Parathyroid adenoma (tissue), 2 donors: ENCODE results near the gene ZNF277.
"Not testable (repeated sequence)": the region's sequence is repeated elsewhere in the genome, so short reads cannot be mapped to it uniquely, and the experiment has no call there.

Experiments used
- H2AFZ ChIP-seq: fragments of 300-600 bp; sonication (generic); one replicate; pipeline ENCODE4 v1.7.0; 2017; ENCODE audit warnings: antibody characterized with exemption, mild to moderate bottlenecking
- H3K27ac ChIP-seq: fragments of 300-600 bp; sonication (generic); one replicate; pipeline ENCODE4 v1.7.0; 2017
- H3K27me3 ChIP-seq: fragments of 300-600 bp; sonication (generic); one replicate; pipeline ENCODE4 v1.7.0; 2017; ENCODE audit warnings: low read length; ENCODE audit not compliant: control insufficient read depth, insufficient read depth
- H3K36me3 ChIP-seq: fragments of 300-600 bp; sonication (generic); one replicate; pipeline ENCODE4 v1.7.0; 2017; ENCODE audit warnings: low read length; ENCODE audit not compliant: control insufficient read depth, insufficient read depth
- H3K4me1 ChIP-seq: fragments of 300-600 bp; sonication (generic); one replicate; pipeline ENCODE4 v1.7.0; 2017; ENCODE audit warnings: control low read depth
- H3K4me2 ChIP-seq: fragments of 300-600 bp; sonication (generic); one replicate; pipeline ENCODE4 v1.7.0; 2017; ENCODE audit warnings: low read length
- H3K4me3 ChIP-seq: fragments of 300-600 bp; sonication (generic); one replicate; pipeline ENCODE4 v1.7.0; 2017; ENCODE audit warnings: low read depth, low read length
- H3K79me2 ChIP-seq: fragments of 300-600 bp; sonication (generic); one replicate; pipeline ENCODE4 v1.7.0; 2017; ENCODE audit warnings: control low read depth
- H3K9ac ChIP-seq: fragments of 300-600 bp; sonication (generic); one replicate; pipeline ENCODE4 v1.7.0; 2017; ENCODE audit warnings: mild to moderate bottlenecking
- H3K9me3 ChIP-seq: fragments of 300-600 bp; sonication (generic); one replicate; pipeline ENCODE4 v1.7.0; 2017; ENCODE audit warnings: low read length; ENCODE audit not compliant: control insufficient read depth
- CTCF ChIP-seq: fragments of 300-600 bp; sonication (generic); IDR thresholded peaks from one replicate; pipeline ENCODE4 v1.7.0; 2017; ENCODE audit warnings: antibody characterized with exemption, mild to moderate bottlenecking
- donor health status: primary hyperparathyroidism.

Gene ZNF277

GRCh38 chr7:112238330-112238729, 31.8 kb downstream of the ZNF277 start:
- no peak overlapping the region for H3K4me2 ChIP-seq

GRCh38 chr7:112238852-112239610, 32.5 kb downstream of the ZNF277 start:
- Histone ChIP-seq H3K9me3 (no peaks in the 10 kb centered on the region), H3K36me3 (no peaks in the 10 kb centered on the region), H3K27ac (no peak overlapping the region), H3K4me3 (no peak overlapping the region), H2AFZ (no peak overlapping the region), H3K4me2 (no peak overlapping the region), H3K79me2 (peaks cover 13% of the 10 kb centered on the region), H3K27me3 (no peaks in the 10 kb centered on the region), H3K4me1 (no peaks in the 10 kb centered on the region), H3K9ac (no peak overlapping the region)
- no peak for TF ChIP-seq CTCF

More at GRCh38 chr7:112238330-112238729, 31.8 kb downstream of the ZNF277 start:
- H3K9me3 ChIP-seq = no peaks in the 10 kb centered on the region
- no peak overlapping the region for H3K9ac ChIP-seq
- H2AFZ ChIP-seq = no peak overlapping the region
- no peak overlapping the region for H3K27ac ChIP-seq
- no peak for TF ChIP-seq CTCF
- H3K4me1 ChIP-seq = no peaks in the 10 kb centered on the region
- no peaks in the 10 kb centered on the region for H3K27me3 ChIP-seq
- no peaks in the 10 kb centered on the region for H3K36me3 ChIP-seq
- no peak overlapping the region for H3K4me3 ChIP-seq
- peaks cover 17% of the 10 kb centered on the region for H3K79me2 ChIP-seq

GRCh38 chr7:112248598-112248997, 42.1 kb downstream of the ZNF277 start:
- no peak for TF ChIP-seq CTCF
- Histone ChIP-seq H3K4me3 (no peak overlapping the region), H3K27ac (no peak overlapping the region), H3K9ac (no peak overlapping the region), H3K9me3 (no peaks in the 10 kb centered on the region), H3K4me1 (no peaks in the 10 kb centered on the region), H2AFZ (no peak overlapping the region), H3K79me2 (peaks cover 9% of the 10 kb centered on the region), H3K27me3 (no peaks in the 10 kb centered on the region), H3K36me3 (no peaks in the 10 kb centered on the region), H3K4me2 (no peak overlapping the region)

- not testable (repeated sequence) for H3K4me2 ChIP-seq, H3K79me2 ChIP-seq, H3K9me3 ChIP-seq, H2AFZ ChIP-seq, H3K4me3 ChIP-seq, H3K27me3 ChIP-seq, H3K27ac ChIP-seq, H3K4me1 ChIP-seq, H3K36me3 ChIP-seq, H3K9ac ChIP-seq
Measured at GRCh38 chr7:112249967-112250366, 43.5 kb downstream of the ZNF277 start.

GRCh38 chr7:112252141-112252540, 45.6 kb downstream of the ZNF277 start:
- no peaks in the 10 kb centered on the region for H3K27me3 ChIP-seq
- no peak overlapping the region for H2AFZ ChIP-seq
- no peaks in the 10 kb centered on the region for H3K4me1 ChIP-seq
- H3K9me3 ChIP-seq = no peaks in the 10 kb centered on the region
- H3K4me3 ChIP-seq = no peak overlapping the region
- no peak overlapping the region for H3K27ac ChIP-seq
- H3K36me3 ChIP-seq = no peaks in the 10 kb centered on the region
- no peak overlapping the region for H3K9ac ChIP-seq
- no peak for TF ChIP-seq CTCF
- H3K79me2 ChIP-seq = peaks cover 4% of the 10 kb centered on the region
- H3K4me2 ChIP-seq = no peak overlapping the region
